SK-N-SH treated with all-trans-retinoic acid at 6 μM for 48 hours (cell line): Measurements from ENCODE around the gene FAM180A.

Experiments used
- ARNTL ChIP-seq: fragments of 450-650 bp; formaldehyde crosslinking; IDR thresholded peaks from 2 replicates; pipeline ENCODE4 v1.5.0; 2020; ENCODE audit warnings: low read depth, mild to moderate bottlenecking, moderate library complexity, borderline replicate concordance
- CSDC2 ChIP-seq: fragments of 250-450 bp; sonication (Bioruptor Pico); IDR thresholded peaks from 2 replicates; pipeline ENCODE4 v1.5.0; 2020; ENCODE audit warnings: mild to moderate bottlenecking, moderate library complexity
- ZC3H10 ChIP-seq: fragments of 250-450 bp; sonication (Bioruptor Pico); IDR thresholded peaks from 2 replicates; pipeline ENCODE4 v1.5.1; 2021; ENCODE audit warnings: mild to moderate bottlenecking, moderate library complexity
- ZFP3 ChIP-seq: fragments of 250-450 bp; sonication (Bioruptor Pico); IDR thresholded peaks from 2 replicates; pipeline ENCODE4 v1.5.0; 2020; ENCODE audit warnings: mild to moderate bottlenecking, moderate library complexity
- ZFP30 ChIP-seq: fragments of 450-650 bp; formaldehyde crosslinking; IDR thresholded peaks from 2 replicates; pipeline ENCODE4 v1.5.0; 2022; ENCODE audit warnings: mild to moderate bottlenecking, moderate library complexity

DNA sequence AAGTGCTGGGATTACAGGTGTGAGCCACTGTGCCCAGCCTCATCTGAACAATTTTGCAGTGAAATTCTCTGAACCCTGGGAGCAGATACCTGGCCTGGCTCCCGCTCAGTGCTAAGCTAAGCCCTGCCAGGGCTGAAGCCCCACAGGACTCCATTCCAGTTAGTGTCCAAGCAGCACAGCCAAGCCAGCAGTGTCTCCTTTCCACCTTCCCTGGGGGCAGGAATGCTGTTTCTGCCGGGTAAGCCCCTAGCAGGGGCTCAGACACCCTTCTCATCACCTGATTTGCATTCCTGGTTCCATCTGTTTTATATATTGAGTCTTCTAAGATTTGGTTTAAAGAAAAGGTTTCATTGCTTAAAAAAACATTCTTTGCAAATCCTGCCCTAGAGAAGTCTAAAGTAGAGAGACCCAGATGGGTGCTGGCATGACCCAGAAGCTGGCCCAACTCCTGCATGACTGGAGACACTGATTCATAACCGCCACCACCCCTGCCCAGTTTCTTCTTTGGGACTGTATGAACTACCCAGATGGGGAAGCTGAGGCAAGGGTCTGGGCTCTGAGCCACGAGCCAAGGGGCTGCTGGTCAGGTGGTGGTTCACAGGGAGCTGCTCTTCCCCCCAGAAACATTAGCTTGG, 34.7 kb downstream of the FAM180A start:
- TF ChIP-seq CSDC2 (CRISPR knock-in tag) (no peak), ZFP30 (no peak), ZFP3 (no peak), ZC3H10 (CRISPR knock-in tag) (no peak), ARNTL (no peak)
